GM19328 (cell line): ENCODE measurements around the gene TIMM50.
"Not testable (repeated sequence)": the region's sequence is repeated elsewhere in the genome, so short reads cannot be mapped to it uniquely, and the experiment has no call there.

Source experiments
- ATAC-seq: cut with Tn5 transposase; IDR thresholded peaks from one replicate; pipeline ENCODE4 v1.9.1; 2021; ENCODE audit warnings: mild to moderate bottlenecking, moderate library complexity; ENCODE audit not compliant: unreplicated experiment

The TIMM50 gene

GRCh38 chr19:39480337-39481228, at the start of gene TIMM50:
Gene TIMM50, plus strand, starts transcription at chr19:39480838. Its CDS starts 16 bp downstream, at chr19:39480854.
- peak; percentile 83 for ATAC-seq

- no peak for ATAC-seq
Measured at GRCh38 chr19:39432677-39433025, 48.0 kb upstream of the TIMM50 start.

- ATAC-seq: no peak
Measured at GRCh38 chr19:39433480-39434079, 47.1 kb upstream of the TIMM50 start.

GRCh38 chr19:39434123-39435076, 46.2 kb upstream of the TIMM50 start:
- no peak for ATAC-seq

GRCh38 chr19:39435499-39436349, 44.9 kb upstream of the TIMM50 start, which contains the start of gene RPS16:
Gene RPS16, minus strand, starts transcription at chr19:39435949. Its CDS starts 54 bp downstream, at chr19:39435895.
- ATAC-seq: peak; percentile 59

GRCh38 chr19:39436350-39436716, 44.3 kb upstream of the TIMM50 start:
- ATAC-seq: no peak

- ATAC-seq: no peak
Measured at GRCh38 chr19:39438270-39438934, 42.2 kb upstream of the TIMM50 start.

GRCh38 chr19:39444598-39445195, 35.9 kb upstream of the TIMM50 start:
- no peak for ATAC-seq

GRCh38 chr19:39445196-39446111, 35.2 kb upstream of the TIMM50 start, which contains the start of gene SUPT5H:
Gene SUPT5H, plus strand, starts transcription at chr19:39445582. Its CDS starts 309 bp downstream, at chr19:39445891.
- ATAC-seq: peak; percentile 75

- no peak for ATAC-seq
Measured at GRCh38 chr19:39446365-39447084, 34.1 kb upstream of the TIMM50 start.

GRCh38 chr19:39448271-39448670, 32.4 kb upstream of the TIMM50 start:
- ATAC-seq: no peak

- ATAC-seq: no peak
Measured at GRCh38 chr19:39449116-39449797, 31.4 kb upstream of the TIMM50 start.

- not testable (repeated sequence) for ATAC-seq
Measured at GRCh38 chr19:39451257-39451656, 29.4 kb upstream of the TIMM50 start.

GRCh38 chr19:39463403-39463802, 17.2 kb upstream of the TIMM50 start:
- no peak for ATAC-seq

- ATAC-seq: no peak
Measured at GRCh38 chr19:39465956-39466747, 14.5 kb upstream of the TIMM50 start.

GRCh38 chr19:39467941-39468340, 12.7 kb upstream of the TIMM50 start:
- ATAC-seq: no peak
